ENCODE measurements around the gene CSF1R.

Gene CSF1R

GRCh38 chr5:150062216-150062922, 24.0 kb downstream of the CSF1R start:
- DNase-seq (ENCODE audit: low spot score): no peak
- in situ Hi-C loops (cut with MboI; ENCODE audit: low pct_unique_long_range_greater_than_20kb, low sequenced_read_pairs, unreplicated experiment): no loop called here
- TF ChIP-seq CTCF (IDR thresholded peaks at IDR 0.05; ENCODE audit: extremely low read depth, insufficient read depth, missing control alignments): no peak

DNA sequence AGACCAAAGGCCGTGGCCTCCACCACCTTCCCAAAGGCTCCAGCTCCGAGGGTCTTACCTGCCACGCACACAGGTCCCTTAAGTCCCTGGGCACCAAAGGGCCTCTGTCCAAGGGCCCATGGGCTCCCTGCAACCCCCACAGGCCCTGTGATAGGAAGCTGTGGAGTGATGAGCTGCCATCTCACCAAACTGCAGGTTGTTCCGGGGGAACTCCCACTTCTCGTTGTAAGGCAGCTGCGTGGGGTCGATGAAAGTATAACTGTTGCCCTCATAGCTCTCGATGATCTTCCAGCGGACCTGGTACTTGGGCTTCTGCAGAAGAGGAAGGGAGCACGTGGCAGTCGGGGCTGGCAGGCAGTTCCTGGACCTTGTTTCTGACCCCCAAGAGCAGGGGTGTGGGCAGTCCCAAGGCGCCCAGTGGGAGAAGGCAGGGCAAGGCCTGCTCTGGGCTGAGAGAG, 24.8 kb downstream of the CSF1R start:
- TF ChIP-seq CTCF (IDR thresholded peaks at IDR 0.05; ENCODE audit: extremely low read depth, insufficient read depth, missing control alignments): no peak
- DNase-seq (ENCODE audit: low spot score): no peak
- in situ Hi-C loops (cut with MboI; ENCODE audit: low pct_unique_long_range_greater_than_20kb, low sequenced_read_pairs, unreplicated experiment): no loop called here

- no peak for DNase-seq (ENCODE audit: low spot score)
- TF ChIP-seq CTCF (IDR thresholded peaks at IDR 0.05; ENCODE audit: extremely low read depth, insufficient read depth, missing control alignments): no peak
- in situ Hi-C loops (cut with MboI; ENCODE audit: low pct_unique_long_range_greater_than_20kb, low sequenced_read_pairs, unreplicated experiment): no loop called here
Observed at GRCh38 chr5:150060471-150060870, 25.9 kb downstream of the CSF1R start.

DNA sequence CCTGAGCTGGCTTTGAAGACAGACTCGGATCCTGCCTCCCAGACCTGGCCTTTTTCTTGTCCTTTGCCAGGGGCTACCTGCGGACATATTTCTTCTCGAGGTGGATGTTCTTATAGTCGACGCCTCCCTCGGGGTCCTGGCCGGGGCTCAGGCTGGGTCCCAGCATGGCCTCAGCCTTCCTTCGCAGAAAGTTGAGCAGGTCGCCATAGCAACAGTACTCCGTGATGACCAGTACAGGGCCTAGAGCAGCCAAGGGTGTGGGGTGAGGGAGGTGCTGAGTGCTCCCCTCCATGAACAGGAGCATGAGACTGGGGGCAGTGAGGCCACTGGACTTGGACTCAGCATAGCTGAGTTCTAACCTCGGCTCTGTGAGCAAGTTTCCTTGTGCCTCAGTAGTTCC, 26.7 kb downstream of the CSF1R start:
- DNase-seq (ENCODE audit: low spot score): no peak
- TF ChIP-seq CTCF (IDR thresholded peaks at IDR 0.05; ENCODE audit: extremely low read depth, insufficient read depth, missing control alignments): no peak
- in situ Hi-C loops (cut with MboI; ENCODE audit: low pct_unique_long_range_greater_than_20kb, low sequenced_read_pairs, unreplicated experiment): no loop called here

DNA sequence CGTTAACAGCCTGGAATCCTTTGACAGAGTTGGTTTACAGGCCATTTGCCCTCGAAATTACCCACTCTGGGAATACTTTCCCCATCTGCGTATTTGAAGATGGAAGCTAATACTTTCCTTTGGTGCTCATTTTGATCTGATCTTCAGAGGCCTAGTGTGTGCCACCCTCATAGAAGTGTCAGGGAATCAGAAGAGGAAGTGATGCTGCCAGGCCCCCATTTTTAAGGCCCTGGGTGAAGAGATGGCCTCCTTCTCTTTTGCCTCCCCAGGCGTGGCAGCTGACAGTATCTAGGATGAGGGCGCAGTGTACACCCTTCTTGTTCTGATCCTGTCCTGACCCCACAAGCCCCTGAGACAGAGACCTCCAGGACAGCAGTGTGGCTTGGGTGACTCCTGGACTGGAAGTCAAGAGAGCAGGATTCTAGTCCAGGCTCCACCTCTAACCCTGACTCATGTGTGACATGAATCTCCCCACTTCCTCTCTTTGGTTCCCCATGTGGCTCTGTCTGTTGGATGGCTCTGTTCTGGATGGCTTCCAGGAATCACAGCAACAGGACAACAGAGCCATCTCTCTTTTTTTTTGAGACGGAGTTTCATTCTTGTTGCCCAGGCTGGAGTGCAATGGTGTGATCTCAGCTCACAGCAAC, 27.8 kb downstream of the CSF1R start:
- DNase-seq (ENCODE audit: low spot score): no peak
- in situ Hi-C loops (cut with MboI; ENCODE audit: low pct_unique_long_range_greater_than_20kb, low sequenced_read_pairs, unreplicated experiment): no loop called here
- no peak for TF ChIP-seq CTCF (IDR thresholded peaks at IDR 0.05; ENCODE audit: extremely low read depth, insufficient read depth, missing control alignments)

- TF ChIP-seq CTCF (IDR thresholded peaks at IDR 0.05; ENCODE audit: extremely low read depth, insufficient read depth, missing control alignments): no peak
- no peak for DNase-seq (ENCODE audit: low spot score)
- in situ Hi-C loops (cut with MboI; ENCODE audit: low pct_unique_long_range_greater_than_20kb, low sequenced_read_pairs, unreplicated experiment): no loop called here
Observed at GRCh38 chr5:150057996-150058395, 28.4 kb downstream of the CSF1R start.

Measured in GM13977 (cell line).